HG03103 (cell line): ENCODE data around the gene CSNK1A1.

Experiments
- ATAC-seq: cut with Tn5 transposase; IDR thresholded peaks from one replicate; pipeline ENCODE4 v1.9.1; 2021; ENCODE audit warnings: low read depth; ENCODE audit not compliant: unreplicated experiment

The CSNK1A1 gene

DNA sequence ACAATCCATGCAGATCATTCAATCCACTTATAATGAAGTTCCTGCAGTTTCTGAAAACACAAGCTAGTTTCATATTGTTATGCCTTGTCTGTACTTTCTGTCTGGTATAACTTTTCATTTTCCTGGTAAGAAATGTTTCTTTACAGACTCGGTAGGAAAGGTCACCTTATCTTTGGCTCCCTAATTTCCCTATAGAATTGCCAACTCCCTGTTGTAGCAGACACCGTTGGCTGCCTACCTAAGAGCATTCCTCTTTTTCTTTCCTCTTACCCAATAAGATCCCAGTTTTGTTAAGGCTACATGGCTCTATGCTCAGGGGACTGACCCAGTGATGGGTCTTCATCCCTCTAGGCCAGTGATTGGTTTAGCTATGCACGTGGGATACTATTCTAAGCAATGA lies 23.9 kb upstream of the CSNK1A1 start:
- no peak for ATAC-seq

DNA sequence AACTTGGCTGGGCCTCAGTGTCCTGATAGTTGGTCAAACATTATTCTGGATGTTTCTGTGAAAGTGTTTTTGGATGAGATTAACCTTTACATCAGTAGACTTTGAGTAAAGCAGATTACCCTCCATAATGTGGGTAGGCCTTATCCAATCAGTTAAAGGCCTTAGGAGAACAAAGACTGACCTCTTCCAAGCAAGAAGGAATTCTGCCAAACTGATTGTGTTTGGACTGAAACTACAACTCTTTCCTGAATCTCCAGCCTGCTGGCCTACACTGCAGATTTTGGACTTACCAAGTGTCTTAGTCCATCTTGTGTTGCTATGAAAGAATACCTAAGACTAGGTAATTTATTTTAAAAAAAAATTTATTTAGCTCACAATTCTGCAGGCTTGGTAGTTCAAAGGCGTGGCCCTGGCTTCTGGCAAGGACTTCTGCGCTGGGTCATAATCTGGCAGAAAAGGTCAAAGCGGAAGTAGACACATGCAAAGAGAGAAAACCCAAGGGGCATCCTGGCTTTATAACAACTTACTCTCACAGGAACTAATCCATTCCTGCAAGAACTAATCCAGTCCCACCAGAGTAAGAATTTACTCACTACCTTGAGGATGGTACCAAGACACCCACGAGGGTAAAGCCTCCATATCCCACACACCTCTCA lies 21.5 kb upstream of the CSNK1A1 start:
- ATAC-seq, result no peak

- ATAC-seq, result no peak
Observed at GRCh38 chr5:149572170-149572569, 20.9 kb upstream of the CSNK1A1 start.

- no peak for ATAC-seq
Observed at GRCh38 chr5:149567226-149567625, 16.0 kb upstream of the CSNK1A1 start.

DNA sequence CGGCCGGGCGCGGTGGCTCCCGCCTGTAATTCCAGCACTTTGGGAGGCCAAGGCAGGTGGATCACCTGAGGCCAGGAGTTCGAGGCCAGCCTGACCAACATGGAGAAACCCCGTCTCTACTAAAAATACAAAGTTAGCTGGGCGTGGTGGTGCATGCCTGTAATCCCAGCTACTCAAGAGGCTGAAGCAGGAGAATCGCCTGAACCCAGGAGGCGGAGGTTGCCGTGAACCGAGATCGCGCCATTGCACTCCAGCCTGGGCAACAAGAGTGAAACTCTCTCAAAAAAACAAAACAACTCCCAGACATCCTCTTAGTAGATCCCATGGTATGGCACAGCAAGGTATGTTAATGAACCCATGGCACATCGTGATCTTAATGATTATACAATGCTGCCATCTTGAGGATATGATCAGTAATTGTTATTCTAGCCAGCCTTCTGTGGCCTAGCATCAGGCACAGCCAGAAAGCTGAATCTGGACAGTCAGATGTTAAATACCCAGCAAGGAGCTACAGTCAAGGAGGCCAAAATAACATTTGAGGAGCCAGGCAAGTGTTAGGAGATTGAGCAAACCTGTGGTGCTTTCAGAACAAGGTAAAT lies 13.4 kb upstream of the CSNK1A1 start:
- ATAC-seq, result peak; percentile 86

- no peak for ATAC-seq
Observed at GRCh38 chr5:149563466-149563865, 12.2 kb upstream of the CSNK1A1 start.

GRCh38 chr5:149561848-149562247 lies 10.6 kb upstream of the CSNK1A1 start:
- no peak for ATAC-seq

DNA sequence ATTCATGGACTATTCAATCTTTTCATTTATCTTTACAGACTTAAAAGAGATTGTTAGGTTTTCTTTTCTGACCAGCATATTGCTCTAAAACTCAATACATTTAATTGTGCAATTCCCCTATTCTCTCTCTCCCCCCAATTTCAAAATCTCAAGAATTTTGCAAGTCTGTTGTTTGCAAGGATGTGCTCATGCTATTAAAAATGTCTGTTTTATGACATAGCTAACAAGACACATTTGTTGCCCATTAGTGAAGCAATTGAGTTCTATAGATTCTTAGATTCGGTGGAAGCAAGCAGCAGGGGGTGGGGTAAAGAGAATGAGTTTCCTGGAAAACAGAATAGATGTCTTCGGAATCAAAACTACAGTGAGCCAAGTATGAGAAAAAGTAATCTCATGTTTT lies 8.5 kb upstream of the CSNK1A1 start:
- no peak for ATAC-seq

- ATAC-seq, result no peak
Observed at GRCh38 chr5:149552553-149553160, 1.4 kb upstream of the CSNK1A1 start.

DNA sequence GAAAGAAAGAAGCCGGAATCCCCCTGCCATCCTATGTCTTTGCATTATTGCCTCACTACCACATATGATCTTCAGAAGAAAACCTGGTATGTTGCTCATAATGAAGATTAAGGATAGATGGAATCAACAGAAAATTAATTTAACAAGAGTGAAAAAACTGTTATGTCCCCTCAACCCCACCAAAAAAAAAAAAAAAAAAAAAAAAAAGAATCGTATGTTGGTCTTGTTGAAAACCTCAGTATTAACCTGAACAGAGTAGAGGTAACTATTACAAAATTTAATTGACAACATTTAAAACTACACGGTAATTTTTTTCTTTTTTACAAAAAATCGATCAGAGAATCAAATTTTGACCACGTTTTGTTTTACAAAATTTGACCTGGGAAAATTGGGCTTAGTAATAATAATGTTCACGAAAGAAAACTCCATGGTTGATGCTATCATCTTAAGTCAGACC lies 827 bp upstream of the CSNK1A1 start:
- ATAC-seq, result no peak

DNA sequence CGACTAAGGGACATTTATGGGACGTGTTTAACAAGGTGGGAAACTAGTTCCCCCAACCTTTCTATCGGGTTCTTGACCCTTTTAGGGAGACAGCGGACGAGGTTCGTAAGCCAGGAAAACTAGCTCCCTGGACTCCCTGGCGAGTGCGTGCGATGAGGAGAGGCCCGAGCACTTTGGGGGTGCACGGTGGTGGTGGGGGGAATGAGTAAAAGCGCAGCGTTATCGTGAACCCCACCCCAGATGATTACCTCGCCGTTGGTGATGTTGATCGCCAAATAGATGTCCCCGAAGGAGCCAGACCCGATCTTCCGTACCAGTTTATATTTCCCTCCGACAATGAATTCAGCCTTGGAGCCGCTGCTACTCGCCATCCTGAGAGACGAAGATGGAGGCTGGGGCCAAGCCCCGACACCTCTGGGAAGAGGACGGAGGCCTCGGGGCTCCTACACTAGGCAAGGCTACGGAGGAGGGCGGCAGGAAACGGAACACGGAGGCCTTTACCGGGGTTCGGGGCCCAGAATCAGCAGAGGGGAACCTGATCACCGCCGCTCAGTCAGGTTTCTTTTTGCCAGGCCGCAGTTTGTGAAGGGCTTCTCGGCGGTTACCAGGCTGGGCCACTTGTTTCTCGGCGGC lies 529 bp downstream of the CSNK1A1 start:
- peak; percentile 0 for ATAC-seq

- ATAC-seq, result no peak
Observed at GRCh38 chr5:149550268-149550583, 1.0 kb downstream of the CSNK1A1 start.

GRCh38 chr5:149549461-149550267 lies 1.6 kb downstream of the CSNK1A1 start:
- peak; percentile 29 for ATAC-seq

- no peak for ATAC-seq
Observed at GRCh38 chr5:149546974-149547373, 4.3 kb downstream of the CSNK1A1 start.

- no peak for ATAC-seq
Observed at GRCh38 chr5:149545327-149545726, 5.9 kb downstream of the CSNK1A1 start.

DNA sequence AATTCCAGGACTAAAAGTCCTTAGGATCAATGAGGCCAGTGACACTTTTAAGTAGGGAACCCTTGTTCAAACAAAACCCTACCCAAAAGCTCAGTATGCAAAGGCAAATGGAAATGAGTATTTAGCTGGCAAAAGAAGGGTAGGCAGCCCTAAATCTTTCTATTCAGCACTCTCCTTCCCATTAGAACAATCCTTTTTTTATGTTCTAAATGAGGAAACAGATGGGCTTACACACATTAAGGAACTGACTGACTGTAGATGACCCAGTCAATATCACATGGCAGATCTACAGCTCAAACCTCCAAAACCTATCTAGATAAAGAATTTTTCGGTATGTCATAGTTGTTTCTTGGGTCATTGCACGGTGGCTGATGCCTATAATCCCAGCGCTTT lies 7.2 kb downstream of the CSNK1A1 start:
- no peak for ATAC-seq

DNA sequence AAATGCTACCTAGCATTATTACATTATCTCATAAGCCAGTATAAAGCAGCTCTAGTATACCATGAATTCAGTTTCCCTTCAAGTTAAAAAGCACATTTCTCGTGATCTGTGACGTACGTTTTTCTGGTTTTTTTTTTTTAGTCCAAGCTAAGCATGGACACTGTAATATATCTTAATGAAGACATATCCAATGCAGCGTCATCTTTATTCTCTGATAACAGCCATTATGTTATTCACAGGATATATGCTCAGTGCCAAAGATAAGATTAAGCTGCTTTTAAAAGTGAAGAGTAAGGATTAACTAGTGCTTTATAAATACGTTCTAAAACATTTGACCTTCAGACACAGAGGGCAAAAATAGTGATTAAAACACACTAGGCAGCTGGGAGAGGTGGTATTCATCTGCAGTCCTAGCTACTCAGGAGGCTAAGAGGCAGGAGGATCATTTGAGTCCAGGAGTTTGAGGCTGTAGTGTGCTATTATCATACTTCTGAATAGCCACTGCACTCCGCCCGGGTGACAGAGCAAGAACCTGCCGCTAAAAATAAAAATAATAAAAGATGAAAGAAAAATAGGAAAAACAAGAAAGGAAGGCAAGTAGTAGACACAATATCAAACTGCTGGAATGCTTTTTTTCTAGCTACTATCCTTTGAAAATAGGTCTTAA lies 7.7 kb downstream of the CSNK1A1 start:
- no peak for ATAC-seq

DNA sequence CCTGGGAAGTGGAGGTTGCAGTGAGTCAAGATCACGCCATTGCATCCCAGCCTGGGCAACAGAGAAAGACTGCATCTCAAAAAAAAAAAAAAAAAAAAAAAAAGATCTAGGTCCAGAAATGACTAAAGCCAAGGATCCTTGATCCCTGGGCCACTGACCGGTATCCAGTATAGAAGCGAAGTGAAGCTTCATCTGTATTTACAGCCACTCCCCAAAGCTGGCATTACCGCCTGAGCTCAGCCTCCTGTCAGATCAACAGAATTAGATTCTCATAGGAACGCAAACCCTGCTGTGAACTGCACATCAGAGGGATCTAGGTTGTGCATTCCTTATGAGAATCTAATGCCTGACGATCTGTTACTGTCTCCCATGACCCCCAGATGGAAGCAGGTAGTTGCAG lies 9.3 kb downstream of the CSNK1A1 start:
- ATAC-seq, result no peak

GRCh38 chr5:149540089-149540488 lies 11.2 kb downstream of the CSNK1A1 start:
- ATAC-seq, result no peak

DNA sequence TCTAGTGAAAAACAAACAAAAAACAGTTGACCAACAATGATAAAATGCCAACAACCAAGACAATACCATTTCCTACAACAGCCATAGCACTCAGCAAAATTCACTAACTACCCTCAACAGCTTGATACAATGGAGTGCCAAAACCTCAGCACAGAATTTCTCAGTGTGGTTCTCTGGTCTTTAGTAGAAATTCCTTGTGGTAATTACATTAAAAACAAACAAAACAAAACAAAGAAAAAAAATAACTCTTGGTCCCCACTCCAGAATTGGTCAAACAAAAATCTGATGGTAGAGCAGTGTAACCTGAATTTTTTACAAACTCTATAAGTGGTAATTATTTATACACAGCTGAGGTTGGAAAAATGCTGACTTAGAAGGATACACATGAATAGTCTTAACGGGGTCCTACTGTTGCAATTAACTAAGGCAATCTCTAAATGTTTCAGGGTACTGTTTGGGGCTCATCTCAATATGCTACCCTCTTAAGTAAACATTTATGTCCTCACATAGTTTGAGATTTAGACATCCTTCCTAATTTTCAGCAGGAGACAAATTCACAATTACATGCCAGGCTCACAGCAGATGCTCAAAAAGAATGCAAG lies 13.8 kb downstream of the CSNK1A1 start:
- no peak for ATAC-seq
